HepG2 (cell line): Measurements from ENCODE around the gene SNU13.

Experiments used
- DPF2 ChIP-seq: sonication (generic); formaldehyde crosslinking; IDR thresholded peaks from 2 replicates; pipeline ENCODE4 v1.4.0; 2020; ENCODE audit warnings: mild to moderate bottlenecking, low read depth, missing genetic modification reagents, borderline replicate concordance
- TF ChIP-seq, protein P1 (sequence below): sonication (generic); formaldehyde crosslinking; IDR thresholded peaks from 2 replicates; pipeline ENCODE4 v1.4.0; 2020; ENCODE audit warnings: mild to moderate bottlenecking, missing genetic modification reagents

DNA sequence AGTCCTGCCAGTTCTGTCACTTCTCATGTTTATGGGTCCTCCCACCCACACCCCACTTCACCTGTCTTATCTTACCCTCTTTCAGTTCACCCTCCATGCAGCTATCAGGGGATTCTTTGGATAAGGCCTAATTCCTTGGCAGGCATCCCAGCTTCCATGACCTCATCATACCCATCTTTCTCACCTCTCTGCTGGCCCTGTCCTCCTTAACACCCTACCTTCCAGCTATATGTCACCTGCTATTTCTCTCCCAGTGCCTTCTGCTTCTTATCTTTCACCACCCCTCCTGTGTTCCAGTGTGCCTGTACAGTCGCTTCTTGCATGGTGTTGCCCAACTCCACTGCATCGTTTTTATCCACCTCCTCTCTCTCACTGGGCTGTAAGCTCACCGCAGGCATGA is 28.3 kb downstream of the SNU13 start:
- TF ChIP-seq, protein P1, sequence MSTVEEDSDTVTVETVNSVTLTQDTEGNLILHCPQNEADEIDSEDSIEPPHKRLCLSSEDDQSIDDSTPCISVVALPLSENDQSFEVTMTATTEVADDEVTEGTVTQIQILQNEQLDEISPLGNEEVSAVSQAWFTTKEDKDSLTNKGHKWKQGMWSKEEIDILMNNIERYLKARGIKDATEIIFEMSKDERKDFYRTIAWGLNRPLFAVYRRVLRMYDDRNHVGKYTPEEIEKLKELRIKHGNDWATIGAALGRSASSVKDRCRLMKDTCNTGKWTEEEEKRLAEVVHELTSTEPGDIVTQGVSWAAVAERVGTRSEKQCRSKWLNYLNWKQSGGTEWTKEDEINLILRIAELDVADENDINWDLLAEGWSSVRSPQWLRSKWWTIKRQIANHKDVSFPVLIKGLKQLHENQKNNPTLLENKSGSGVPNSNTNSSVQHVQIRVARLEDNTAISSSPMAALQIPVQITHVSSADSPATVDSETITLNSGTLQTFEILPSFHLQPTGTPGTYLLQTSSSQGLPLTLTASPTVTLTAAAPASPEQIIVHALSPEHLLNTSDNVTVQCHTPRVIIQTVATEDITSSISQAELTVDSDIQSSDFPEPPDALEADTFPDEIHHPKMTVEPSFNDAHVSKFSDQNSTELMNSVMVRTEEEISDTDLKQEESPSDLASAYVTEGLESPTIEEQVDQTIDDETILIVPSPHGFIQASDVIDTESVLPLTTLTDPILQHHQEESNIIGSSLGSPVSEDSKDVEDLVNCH (CRISPR knock-in tag), result no peak
- TF ChIP-seq DPF2, result no peak
